Head of caudate nucleus (tissue), 42 donors: Measurements from ENCODE around the gene STAT5A.
"Not testable (repeated sequence)": the region's sequence is repeated elsewhere in the genome, so short reads cannot be mapped to it uniquely, and the experiment has no call there.

Source experiments
- DNase-seq, 42 donors: peaks; one replicate each; pipeline versions ENCODE4 v3.0.0 to v3.0.0-alpha.2; 2020 to 2021; ENCODE audit warnings: mixed read lengths in 7 of 42
- intact Hi-C: fragments of 100-400 bp; cut with DNase I; formaldehyde crosslinking; loops from one replicate; pipeline ENCODE4 v1.15.0; 2022

Gene STAT5A

GRCh38 chr17:42342242-42343008 lies 54.1 kb downstream of the STAT5A start:
- no peak for DNase-seq
- intact Hi-C loops = no loop called here

GRCh38 chr17:42345396-42346073 lies 57.2 kb downstream of the STAT5A start:
- intact Hi-C loops = no loop called here
- peak in 4 of 42 donors; percentile 5 to 57 (median 30) for DNase-seq

- intact Hi-C loops = no loop called here
- peak in 1 of 42 donors; percentile 11 for DNase-seq
Measured at GRCh38 chr17:42346481-42346880, 58.2 kb downstream of the STAT5A start.

GRCh38 chr17:42347198-42347597 lies 58.9 kb downstream of the STAT5A start:
- intact Hi-C loops = no loop called here

GRCh38 chr17:42347606-42348005 lies 59.3 kb downstream of the STAT5A start:
- intact Hi-C loops = no loop called here
- DNase-seq = no peak

More at GRCh38 chr17:42347198-42347597, 58.9 kb downstream of the STAT5A start:
- peak in 2 of 42 donors; percentile 16 to 35 for DNase-seq

GRCh38 chr17:42348104-42348503 lies 59.8 kb downstream of the STAT5A start:
- intact Hi-C loops = no loop called here
- DNase-seq = no peak

GRCh38 chr17:42354956-42355843 lies 66.9 kb downstream of the STAT5A start:
- intact Hi-C loops = no loop called here
- DNase-seq = no peak

GRCh38 chr17:42358434-42358833 lies 70.1 kb downstream of the STAT5A start:
- intact Hi-C loops = no loop called here
- no peak for DNase-seq

- intact Hi-C loops = no loop called here
- DNase-seq = no peak
Measured at GRCh38 chr17:42359133-42359532, 70.8 kb downstream of the STAT5A start.

GRCh38 chr17:42360388-42360787 lies 72.1 kb downstream of the STAT5A start:
- intact Hi-C loops, DNase-seq: not testable (repeated sequence)
